Mammary epithelial cell (primary cell): ENCODE data around the gene GBE1.

Experiments
- CTCF ChIP-seq, 2 donors: IDR thresholded peaks in 1 of 2; conservative IDR thresholded peaks in 1 of 2; 2 replicates each; pipeline ENCODE4 v1.5.1; 2011 to 2012; ENCODE audit warnings: inconsistent platforms in 2 of 2, low read length in 2 of 2, mild to moderate bottlenecking in 2 of 2, control low read depth in 1 of 2, low read depth in 1 of 2; ENCODE audit not compliant: insufficient read depth in 1 of 2; ENCODE audit errors: extremely low read depth in 1 of 2
- EZH2 ChIP-seq: IDR thresholded peaks from 2 replicates; pipeline ENCODE4 v1.6.1; 2012; ENCODE audit warnings: low read length, inconsistent platforms, borderline replicate concordance

DNA sequence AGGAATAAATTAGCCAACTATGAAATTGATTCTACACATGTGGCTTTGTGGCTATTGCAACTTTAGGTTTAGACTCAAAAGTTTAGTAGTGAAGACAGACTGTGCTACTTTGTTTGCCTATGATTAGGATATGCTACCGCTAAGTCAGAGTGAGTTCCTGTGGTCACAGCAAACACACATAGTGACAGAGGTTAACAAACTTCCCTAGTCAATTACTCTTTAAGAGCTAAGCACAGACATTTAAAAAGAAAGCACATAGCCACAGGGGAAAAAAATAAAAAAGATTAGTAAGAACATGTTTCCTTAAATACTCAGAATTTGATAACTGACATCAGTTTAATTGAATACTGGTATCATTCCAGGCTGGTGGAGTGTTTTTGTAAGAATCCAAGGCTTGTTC is 207.1 kb downstream of the GBE1 start:
- TF ChIP-seq CTCF (conservative IDR thresholded peaks at IDR 0.05 in 1 of 2, IDR thresholded peaks at IDR 0.05 in 1 of 2; ENCODE audit: extremely low read depth in 1 of 2, insufficient read depth in 1 of 2, low read depth in 1 of 2, low read length in 2 of 2) = no peak
- no peak for TF ChIP-seq EZH2
